CD4-positive, alpha-beta memory T cell (primary cell): ENCODE measurements around the gene PCGF2. TPM values are rescaled to one million over a fixed set of nuclear protein-coding genes. Genes with fewer than 3 reads are reported as not detected.

Source experiments
- CTCF ChIA-PET: fragments of 350-600 bp; sonication (Branson Sonifier 250); formaldehyde crosslinking; loops from one replicate; lab custom pipeline; 2021; ENCODE audit warnings: inconsistent platforms; ENCODE audit not compliant: partially characterized antibody; lab: Charles Lee
- POLR2A ChIA-PET: fragments of 350-600 bp; sonication (Branson Sonifier 250); formaldehyde crosslinking; loops from one replicate; lab custom pipeline; 2021; ENCODE audit not compliant: partially characterized antibody; lab: Charles Lee
- DNase-seq, 5 donors: peaks; one replicate each; pipeline versions ENCODE4 v3.0.0 to v3.0.0-alpha.2; 2020 to 2022; ENCODE audit warnings: mixed read lengths in 1 of 5
- H3K27ac ChIP-seq: one replicate; pipeline ENCODE4 v1.7.0; 2013; ENCODE audit warnings: low read depth, low read length
- H3K27me3 ChIP-seq: 2 replicates; pipeline ENCODE4 v1.7.0; 2013; ENCODE audit warnings: mild to moderate bottlenecking, low read length, moderate library complexity; ENCODE audit not compliant: insufficient read depth
- H3K36me3 ChIP-seq: 2 replicates; pipeline ENCODE4 v1.7.0; 2013; ENCODE audit warnings: mild to moderate bottlenecking, low read length, moderate library complexity; ENCODE audit not compliant: insufficient read depth
- H3K4me1 ChIP-seq: 2 replicates; pipeline ENCODE4 v1.7.0; 2013; ENCODE audit warnings: mild to moderate bottlenecking, low read length, moderate library complexity; ENCODE audit not compliant: insufficient read depth
- H3K4me3 ChIP-seq, 2 donors: one replicate each; pipeline ENCODE4 v1.7.0; 2013; ENCODE audit warnings: low read length in 2 of 2, mild to moderate bottlenecking in 1 of 2
- H3K9me3 ChIP-seq, 2 donors: one replicate each; pipeline ENCODE4 v1.7.0; 2013; ENCODE audit warnings: low read length in 2 of 2, control low read depth in 1 of 2; ENCODE audit not compliant: control insufficient read depth in 1 of 2
- H3K27ac Mint-ChIP-seq, 7 donors: one replicate each; pipeline ENCODE4 v1.8.0; 2020 to 2021; ENCODE audit warnings: mixed read lengths in 7 of 7, mild to moderate bottlenecking in 6 of 7, inconsistent platforms in 3 of 7, moderate library complexity in 3 of 7
- H3K27me3 Mint-ChIP-seq, 2 donors: one replicate each; pipeline ENCODE4 v1.8.0; 2020 to 2021; ENCODE audit warnings: mixed read lengths in 2 of 2
- H3K36me3 Mint-ChIP-seq, 2 donors: one replicate each; pipeline ENCODE4 v1.8.0; 2020 to 2021; ENCODE audit warnings: mixed read lengths in 2 of 2, inconsistent platforms in 1 of 2, mild to moderate bottlenecking in 1 of 2
- H3K4me1 Mint-ChIP-seq, 4 donors: one replicate each; pipeline ENCODE4 v1.8.0; 2020 to 2021; ENCODE audit warnings: mixed read lengths in 4 of 4, mild to moderate bottlenecking in 1 of 4
- H3K4me3 Mint-ChIP-seq, 8 donors: one replicate each; pipeline ENCODE4 v1.8.0; 2020 to 2021; ENCODE audit warnings: mixed read lengths in 8 of 8, mild to moderate bottlenecking in 7 of 8, moderate library complexity in 6 of 8, inconsistent platforms in 3 of 8
- H3K9me3 Mint-ChIP-seq, 8 donors: one replicate each; pipeline ENCODE4 v1.8.0; 2020 to 2021; ENCODE audit warnings: mixed read lengths in 8 of 8, mild to moderate bottlenecking in 5 of 8, inconsistent platforms in 3 of 8, moderate library complexity in 1 of 8
- intact Hi-C: fragments of 100-400 bp; cut with micrococcal nuclease; formaldehyde crosslinking; loops from one replicate; pipeline ENCODE4 v1.15.1; 2023
- polyA plus RNA-seq, 2 donors: library from polyadenylated mRNA; unstranded; fragments of 300-500 nt; fragmentation: Illumina TruSeq; gene quantifications; one replicate each; pipeline ENCODE4 v1.2.3, GENCODE V29; 2021
- total RNA-seq, 2 experiments: library from RNA; stranded (reverse); gene quantifications; one replicate each; pipeline ENCODE4 v1.2.3, GENCODE V29; 2021

Gene PCGF2
- total and polyA plus RNA-seq, 4 experiments from 2014 or later: not detected

- ChIA-PET POLR2A (no interaction called here), CTCF (no interaction called here)
- Histone ChIP-seq H3K36me3 (peaks cover 76% of the 10 kb centered on the region), H3K9me3 (no peaks in the 10 kb centered on the region), H3K27ac (no peak overlapping the region), H3K4me1 (no peaks in the 10 kb centered on the region), H3K4me3 (no peak overlapping the region), H3K27me3 (no peaks in the 10 kb centered on the region)
- Mint-ChIP-seq H3K27me3 (no peaks in the 10 kb centered on the region), H3K4me1 (peaks cover 0 to 2% (median 0%) of the 10 kb centered on the region in 4 donors), H3K27ac (peak overlapping the region in 4 of 7 donors; percentile 9 to 63 (median 38)), H3K9me3 (no peaks in the 10 kb centered on the region), H3K36me3 (peaks cover 50 to 68% of the 10 kb centered on the region in 2 donors), H3K4me3 (no peak overlapping the region)
- DNase-seq: no peak
- intact Hi-C loops: no loop called here
Measured at GRCh38 chr17:38773258-38773657, 25.1 kb upstream of the PCGF2 start.

- no peak overlapping the region for H3K27ac ChIP-seq
- Mint-ChIP-seq H3K27ac (no peak overlapping the region), H3K36me3 (peaks cover 59 to 85% of the 10 kb centered on the region in 2 donors), H3K4me1 (peaks cover 0 to 3% (median under 1%) of the 10 kb centered on the region in 4 donors), H3K4me3 (no peak overlapping the region), H3K9me3 (no peaks in the 10 kb centered on the region), H3K27me3 (no peaks in the 10 kb centered on the region)
- peaks cover 82% of the 10 kb centered on the region for H3K36me3 ChIP-seq
- CTCF ChIA-PET: no interaction called here
- H3K27me3 ChIP-seq: no peaks in the 10 kb centered on the region
- intact Hi-C loops: no loop called here
- POLR2A ChIA-PET: no interaction called here
- no peaks in the 10 kb centered on the region for H3K4me1 ChIP-seq
- H3K9me3 ChIP-seq: no peaks in the 10 kb centered on the region
- DNase-seq: no peak
- no peak overlapping the region for H3K4me3 ChIP-seq
Measured at GRCh38 chr17:38768417-38768816, 20.3 kb upstream of the PCGF2 start.

GRCh38 chr17:38766341-38766740, 18.2 kb upstream of the PCGF2 start:
- POLR2A ChIA-PET: no interaction called here
- intact Hi-C loops: no loop called here
- Histone ChIP-seq H3K27me3 (no peaks in the 10 kb centered on the region), H3K9me3 (no peaks in the 10 kb centered on the region), H3K36me3 (peaks cover 81% of the 10 kb centered on the region), H3K4me1 (peaks cover 2% of the 10 kb centered on the region), H3K27ac (no peak overlapping the region), H3K4me3 (no peak overlapping the region)
- peaks cover 3 to 6% (median 4%) of the 10 kb centered on the region in 4 donors for H3K4me1 Mint-ChIP-seq
- peak overlapping the region in 3 of 7 donors; percentile 57 to 80 (median 62) for H3K27ac Mint-ChIP-seq
- no peaks in the 10 kb centered on the region for H3K27me3 Mint-ChIP-seq
- H3K4me3 Mint-ChIP-seq: no peak overlapping the region
- DNase-seq: no peak
- peaks cover 61 to 85% of the 10 kb centered on the region in 2 donors for H3K36me3 Mint-ChIP-seq
- no peaks in the 10 kb centered on the region for H3K9me3 Mint-ChIP-seq
- CTCF ChIA-PET: interaction anchor here (2.4 kb wide), 1 partner anchor 31 kb away, joined by 10 read pairs; no protein-coding TSS in a partner anchor

- H3K27ac Mint-ChIP-seq: peak overlapping the region in 2 of 7 donors; percentile 24 to 27
- H3K4me3 ChIP-seq: no peak overlapping the region
- H3K4me1 Mint-ChIP-seq: peaks cover 1 to 11% (median 7%) of the 10 kb centered on the region in 4 donors
- H3K4me1 ChIP-seq: peaks cover 3% of the 10 kb centered on the region
- ChIA-PET POLR2A (interaction anchor here (0.9 to 2.3 kb wide), 2 partner anchors 10 to 31 kb away, joined by 4 to 9 read pairs; partner anchors contain the start of genes CISD3 and PSMB3), CTCF (no interaction called here)
- intact Hi-C loops: no loop called here
- no peak overlapping the region for H3K4me3 Mint-ChIP-seq
- H3K27me3 Mint-ChIP-seq: no peaks in the 10 kb centered on the region
- no peaks in the 10 kb centered on the region for H3K9me3 Mint-ChIP-seq
- no peak for DNase-seq
- no peaks in the 10 kb centered on the region for H3K27me3 ChIP-seq
- peaks cover 63 to 77% of the 10 kb centered on the region in 2 donors for H3K36me3 Mint-ChIP-seq
- H3K36me3 ChIP-seq: peaks cover 72% of the 10 kb centered on the region
- H3K9me3 ChIP-seq: no peaks in the 10 kb centered on the region
- no peak overlapping the region for H3K27ac ChIP-seq
Measured at GRCh38 chr17:38762231-38762630, 14.1 kb upstream of the PCGF2 start.

- H3K4me3 ChIP-seq: no peak overlapping the region
- DNase-seq: peak in 1 of 5 donors; percentile 15
- Mint-ChIP-seq H3K27ac (peak overlapping the region in 5 of 7 donors; percentile 64 to 85 (median 80)), H3K36me3 (peaks cover 59 to 71% of the 10 kb centered on the region in 2 donors), H3K27me3 (no peaks in the 10 kb centered on the region), H3K4me3 (no peak overlapping the region), H3K9me3 (no peaks in the 10 kb centered on the region), H3K4me1 (peaks cover 0 to 11% (median 7%) of the 10 kb centered on the region in 4 donors)
- no peak overlapping the region for H3K27ac ChIP-seq
- CTCF ChIA-PET: no interaction called here
- no peaks in the 10 kb centered on the region for H3K27me3 ChIP-seq
- peaks cover 67% of the 10 kb centered on the region for H3K36me3 ChIP-seq
- peaks cover 3% of the 10 kb centered on the region for H3K4me1 ChIP-seq
- POLR2A ChIA-PET: interaction anchor here (0.9 to 2.3 kb wide), 3 partner anchors 9 to 32 kb away, joined by 3 to 9 read pairs (median 4); partner anchors contain the start of genes CISD3 and PSMB3
- no peaks in the 10 kb centered on the region for H3K9me3 ChIP-seq
- intact Hi-C loops: no loop called here
Measured at GRCh38 chr17:38761612-38762011, 13.5 kb upstream of the PCGF2 start.

- intact Hi-C loops: loop anchor here (2.0 to 5.0 kb wide), 5 partner anchors 72 to 400 kb away; partner anchors contain the start of genes CWC25 and RPL23
- Mint-ChIP-seq H3K36me3 (peaks cover 18 to 37% of the 10 kb centered on the region in 2 donors), H3K9me3 (peaks cover 0 to 14% (median 0%) of the 10 kb centered on the region in 8 donors), H3K4me1 (peaks cover 24 to 57% (median 42%) of the 10 kb centered on the region in 4 donors), H3K4me3 (peak overlapping the region; percentile 95 to 100 (median 99)), H3K27me3 (peaks cover 5 to 16% of the 10 kb centered on the region in 2 donors), H3K27ac (peak overlapping the region; percentile 5 to 100 (median 93))
- Histone ChIP-seq H3K9me3 (no peaks in the 10 kb centered on the region), H3K27ac (peak overlapping the region; percentile 84), H3K4me1 (peaks cover 52% of the 10 kb centered on the region), H3K4me3 (peak overlapping the region; percentile 81 to 94), H3K27me3 (peaks cover 21% of the 10 kb centered on the region), H3K36me3 (peaks cover 19% of the 10 kb centered on the region)
- CTCF ChIA-PET: no interaction called here
- no peak for DNase-seq
- POLR2A ChIA-PET: interaction anchor here (1.6 to 5.5 kb wide), 6 partner anchors 9 to 100 kb away, joined by 6 to 50 read pairs (median 15); partner anchors contain the start of genes CWC25, MLLT6, PIP4K2B and RPL23
Measured at GRCh38 chr17:38753071-38753506, 5.0 kb upstream of the PCGF2 start.
